Epidermal melanocyte (primary cell): ENCODE data around the gene PDXK.

Experiments used
- DNase-seq: peaks from one replicate; pipeline ENCODE4 v3.0.0; 2011; ENCODE audit warnings: low spot score; ENCODE audit not compliant: insufficient read length

PDXK gene

DNA sequence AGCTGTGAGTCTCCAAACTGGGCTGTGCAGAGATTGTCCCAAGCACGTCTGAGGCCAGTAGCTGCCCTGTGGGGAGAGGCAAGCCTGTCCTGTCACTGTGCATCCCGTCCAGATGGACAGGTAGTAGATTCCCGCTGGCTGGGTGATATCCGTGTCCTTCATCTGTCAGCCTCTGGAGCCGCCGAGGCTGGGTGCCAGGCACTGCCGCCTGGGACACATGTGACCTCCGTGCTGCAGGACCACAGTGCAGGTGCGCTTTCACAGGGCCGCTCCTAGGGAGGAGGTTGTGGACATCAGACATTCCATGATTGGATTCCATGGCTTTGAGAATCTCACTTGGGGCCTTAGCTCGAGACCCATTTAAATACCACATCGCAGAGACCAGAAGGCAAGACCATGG, 4.7 kb downstream of the PDXK start:
- DNase-seq, result no peak

DNA sequence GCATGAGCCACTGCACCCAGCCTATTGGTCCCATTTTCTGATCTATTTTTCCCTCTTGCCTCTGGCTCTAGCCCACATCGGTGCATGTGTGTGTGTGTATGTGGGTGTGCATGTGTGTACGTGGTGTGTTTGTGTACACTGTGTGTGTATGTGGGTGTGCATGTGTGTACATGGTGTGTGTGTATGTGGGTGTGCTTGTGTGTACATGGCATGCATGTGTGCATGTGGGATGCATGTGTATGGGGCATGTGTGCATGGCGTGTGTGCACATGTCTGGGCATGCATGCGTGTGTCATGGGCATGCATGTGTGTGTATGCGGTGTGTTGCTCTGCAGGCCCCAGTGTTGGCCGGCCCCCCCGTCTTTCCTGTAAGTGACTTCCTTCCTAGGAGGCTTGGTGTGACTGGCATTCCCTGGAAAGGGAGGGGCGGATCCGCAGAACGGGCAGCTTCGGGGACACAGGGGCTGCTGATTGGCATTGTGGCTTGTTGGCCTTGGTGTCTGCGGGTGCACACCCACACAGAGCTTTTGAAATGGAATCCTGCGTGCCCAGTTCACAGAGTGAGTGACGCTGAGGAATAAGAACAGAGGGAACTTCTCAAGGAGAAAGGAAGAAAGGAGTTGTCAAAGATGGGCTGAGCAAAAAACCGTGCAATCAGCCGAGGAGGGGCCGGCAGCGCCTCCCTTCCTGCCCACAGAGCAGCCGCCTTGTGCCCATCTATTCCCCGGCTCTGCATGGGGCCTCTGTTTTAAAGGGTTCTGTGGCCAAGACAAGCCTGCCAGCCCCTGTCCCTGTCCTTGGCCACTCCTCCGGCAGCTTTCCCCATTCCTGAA, 8.0 kb downstream of the PDXK start:
- no peak for DNase-seq

DNA sequence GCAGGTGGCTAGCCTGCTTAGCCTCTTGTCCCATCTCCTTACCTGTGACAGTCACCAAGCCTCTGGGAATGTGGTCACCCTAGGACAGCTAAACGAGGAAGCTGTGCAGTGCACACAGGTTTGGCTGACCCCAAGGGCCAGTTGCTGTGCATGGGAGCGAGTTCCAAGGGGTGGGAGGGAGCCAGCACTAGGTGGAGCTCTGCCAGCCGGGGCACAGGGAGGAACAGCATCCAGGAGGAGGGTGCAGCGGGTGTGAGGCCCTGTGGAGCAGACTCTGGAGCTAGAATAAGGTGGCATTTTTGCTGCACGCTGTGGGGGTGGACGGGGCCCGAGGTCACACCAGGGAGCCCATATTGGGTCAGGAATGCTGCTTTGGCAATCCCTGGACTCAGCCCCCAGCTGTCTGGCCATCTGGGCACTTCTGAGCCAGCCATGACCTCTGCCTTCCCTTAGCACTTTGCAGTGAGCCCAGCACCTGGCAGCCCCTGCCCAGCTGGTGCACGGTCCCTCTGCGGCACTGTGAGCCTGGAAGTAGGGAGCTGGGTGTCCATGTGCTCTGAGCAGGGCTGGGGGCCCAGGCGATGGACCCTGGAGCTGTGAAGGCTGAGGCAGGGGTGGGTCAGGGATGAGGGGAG, 8.7 kb downstream of the PDXK start:
- no peak for DNase-seq

DNA sequence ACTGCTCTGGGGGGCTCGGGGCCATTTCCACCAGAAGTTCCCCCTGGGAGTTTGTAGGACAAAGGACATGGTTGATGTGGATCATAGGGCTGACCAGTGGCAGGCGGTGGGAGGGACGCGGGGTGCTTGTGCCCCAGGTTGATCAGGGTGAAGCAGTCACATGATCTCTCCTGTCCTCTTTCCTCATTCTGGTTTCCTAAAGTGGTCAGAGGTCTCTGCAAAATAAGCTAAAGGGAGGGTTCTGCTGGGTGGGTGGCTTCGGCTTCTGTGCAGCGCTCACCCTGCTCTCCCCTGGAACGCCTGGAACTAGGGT, 9.2 kb downstream of the PDXK start:
- DNase-seq, result no peak

DNA sequence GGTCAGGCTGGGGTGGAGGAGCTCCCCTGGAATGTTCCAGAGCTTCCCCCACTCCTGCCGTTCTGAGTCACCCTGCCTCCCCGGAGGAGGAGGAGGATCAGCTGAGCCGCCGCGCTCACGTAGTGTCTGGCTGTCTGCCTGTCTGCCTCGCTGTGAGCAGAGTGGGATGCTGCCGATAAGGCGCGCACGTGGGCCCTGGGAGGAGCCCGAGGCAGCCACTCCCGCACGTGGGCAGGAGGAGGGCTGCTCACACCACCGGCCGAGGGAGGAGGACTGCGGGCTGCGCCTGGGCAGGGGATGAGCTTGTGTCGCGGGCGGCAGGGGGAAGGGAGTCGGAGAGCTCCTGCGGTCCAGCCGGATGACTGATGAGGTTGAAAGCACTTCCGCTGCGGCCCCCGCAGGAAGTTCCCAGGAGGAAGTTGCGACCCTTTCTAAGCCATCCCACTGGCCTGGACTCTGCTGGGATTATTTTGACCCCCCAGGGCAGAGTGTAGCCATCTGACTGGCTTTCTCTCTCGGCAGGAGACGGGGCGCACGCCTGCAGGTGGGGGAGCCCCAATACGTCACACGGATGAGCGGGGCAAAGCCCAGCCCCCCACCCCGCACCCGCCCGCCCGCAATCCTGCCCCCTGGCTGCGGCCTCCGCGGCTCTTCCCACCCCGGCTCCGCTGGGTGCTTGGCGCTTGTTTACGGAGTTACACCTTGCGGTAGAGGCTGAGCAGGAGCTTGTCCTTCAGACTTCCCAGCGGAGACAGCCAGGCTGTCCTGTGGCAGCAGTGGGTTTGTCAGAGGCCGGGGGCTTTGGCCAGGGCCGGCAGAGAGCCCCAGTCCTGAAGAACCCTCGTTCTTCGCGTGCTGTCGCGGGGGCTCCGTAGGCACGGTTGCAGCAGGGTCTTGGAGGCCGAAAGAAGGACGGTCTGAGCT, 9.8 kb downstream of the PDXK start:
- DNase-seq, result peak; percentile 77

DNA sequence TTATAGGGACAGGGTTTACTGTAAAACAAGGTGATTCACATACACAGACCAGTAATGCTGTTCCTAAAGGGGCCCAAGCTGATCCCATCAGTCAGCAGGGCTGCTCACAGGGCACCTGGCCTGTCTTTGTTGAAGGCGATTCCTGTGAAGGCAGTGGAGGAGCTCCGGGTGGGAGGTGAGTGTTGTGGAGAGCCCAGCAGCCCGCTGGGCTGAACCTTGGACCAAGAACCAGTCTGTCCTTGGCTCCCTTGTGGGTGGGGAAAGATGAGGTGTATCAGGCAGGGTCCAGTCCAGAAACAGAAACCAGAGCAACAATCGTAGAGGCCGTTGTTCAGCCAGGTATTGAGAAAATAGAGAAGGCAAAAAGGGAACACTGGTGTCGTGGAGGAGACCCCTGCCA, 12.5 kb downstream of the PDXK start:
- no peak for DNase-seq

DNA sequence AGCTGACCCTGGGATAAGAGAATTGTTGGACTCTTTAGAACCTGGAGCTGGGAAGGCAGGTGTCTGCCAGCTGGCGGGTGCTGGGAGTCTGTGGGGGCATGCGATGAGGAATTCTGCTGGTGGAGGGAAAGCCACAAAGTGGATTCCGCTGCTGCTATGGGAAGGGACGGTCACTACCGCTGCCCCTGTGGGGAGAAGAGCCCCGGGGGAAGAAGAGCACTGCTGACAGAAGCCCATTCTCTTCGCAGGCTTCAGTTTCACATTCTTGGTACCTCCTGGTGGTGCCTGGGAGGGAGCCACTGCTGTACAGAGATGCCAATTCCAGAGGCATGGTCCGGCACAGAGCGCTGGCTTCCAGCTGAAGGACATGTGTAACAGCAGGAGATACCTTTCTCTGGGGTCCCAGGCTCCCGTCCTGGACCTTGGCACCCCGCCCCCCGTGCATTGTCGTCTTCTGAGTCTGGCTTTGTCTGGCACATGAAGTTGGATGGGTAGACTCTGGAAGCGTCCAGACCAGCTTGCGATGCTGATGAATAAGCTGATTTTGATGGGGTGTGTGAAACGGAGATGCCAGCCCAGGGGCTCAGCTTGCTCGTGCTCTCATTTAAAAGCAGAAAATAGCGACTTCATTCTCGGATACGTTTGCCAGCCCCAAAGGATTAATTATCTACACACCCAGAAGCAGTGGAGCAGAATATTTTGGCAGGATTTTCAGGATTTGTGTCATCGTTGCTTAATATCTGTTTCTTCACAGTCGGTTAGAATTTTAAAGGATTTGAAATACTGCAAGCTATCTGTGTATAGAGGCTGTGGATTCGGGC, 13.2 kb downstream of the PDXK start:
- DNase-seq, result no peak

DNA sequence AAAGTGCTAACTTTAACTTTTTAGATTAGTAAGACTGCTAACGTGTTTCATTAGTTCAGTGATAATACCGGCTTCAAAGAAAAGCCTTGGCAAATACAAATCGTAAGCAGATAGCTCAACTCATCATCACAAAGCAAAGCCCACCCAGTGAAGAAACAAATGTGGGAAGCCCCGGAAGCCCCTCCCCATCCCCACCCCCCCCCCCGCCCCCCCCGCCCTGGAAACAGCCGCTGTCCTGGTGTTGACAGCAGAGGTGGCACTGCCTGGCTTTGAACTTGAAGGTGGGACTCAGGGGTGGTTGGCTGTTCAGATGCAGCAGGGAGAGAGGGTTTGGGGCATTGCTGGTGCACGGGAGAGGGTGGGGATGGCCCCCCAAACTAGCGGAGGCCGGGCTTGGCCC, 14.1 kb downstream of the PDXK start:
- no peak for DNase-seq

DNA sequence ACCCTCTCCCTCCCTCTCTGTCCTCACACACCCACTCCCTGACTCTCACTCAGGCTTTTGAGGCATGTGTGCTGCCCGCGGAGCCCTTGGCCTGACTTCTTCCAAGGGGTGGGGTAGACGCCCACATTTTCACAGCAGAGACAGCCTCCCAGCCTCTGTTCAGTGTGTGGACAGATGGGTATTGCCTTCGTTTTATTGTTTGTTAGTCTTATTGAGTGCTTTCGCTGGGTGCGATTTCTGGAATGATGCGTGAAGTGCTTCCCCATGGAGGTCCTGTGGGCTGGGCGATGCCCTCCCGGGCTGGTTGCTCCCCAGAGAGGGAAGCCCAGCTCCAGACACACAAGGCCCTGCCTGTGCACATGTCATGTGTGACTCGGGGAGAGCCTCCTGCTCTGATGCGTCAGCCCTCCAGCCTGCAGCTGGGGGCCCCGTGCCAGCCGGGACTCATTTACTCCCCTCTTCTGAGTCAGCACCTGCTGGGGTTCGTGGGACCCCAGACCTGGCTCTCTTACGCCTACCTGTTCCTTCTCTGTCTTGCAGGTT, 14.7 kb downstream of the PDXK start:
- DNase-seq, result no peak

DNA sequence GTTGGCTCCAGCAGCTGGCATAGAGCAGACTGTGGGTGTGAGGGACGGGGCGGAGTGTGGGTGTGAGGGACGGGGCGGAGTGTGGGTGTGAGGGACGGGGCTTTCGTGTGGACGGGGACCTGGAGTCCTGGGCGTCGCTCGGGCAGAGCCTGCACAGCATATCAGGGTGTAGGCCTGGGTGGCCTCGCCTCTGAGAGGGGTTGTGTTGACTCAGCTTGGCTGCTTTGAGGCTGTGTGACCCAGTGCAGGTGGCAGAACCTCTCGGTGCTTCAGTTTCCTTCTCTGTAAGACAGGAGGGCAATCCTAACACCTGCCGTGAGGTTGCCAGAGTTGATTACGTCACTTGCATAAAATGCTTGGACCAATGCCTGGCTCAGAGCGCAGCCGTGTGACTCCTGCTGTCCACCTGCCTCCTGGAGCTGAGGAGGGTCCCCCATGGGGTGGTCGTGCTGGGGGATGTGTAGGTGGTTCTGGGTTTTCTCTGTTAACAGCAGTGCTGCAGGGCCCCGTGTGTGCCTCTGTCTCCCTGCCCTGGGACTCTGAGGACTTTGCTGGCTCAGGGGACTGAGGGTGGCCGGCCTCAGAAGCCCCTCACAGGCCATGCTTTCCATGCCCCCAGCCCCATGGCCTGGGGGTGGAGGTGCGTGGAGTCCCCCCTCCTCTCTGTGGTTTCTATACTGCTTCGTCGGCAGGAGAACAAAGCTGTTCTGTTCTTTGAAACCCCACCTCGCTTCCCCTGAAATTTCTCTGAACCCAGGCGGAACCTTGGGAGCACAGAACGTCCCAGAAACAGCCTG, 15.4 kb downstream of the PDXK start:
- no peak for DNase-seq

DNA sequence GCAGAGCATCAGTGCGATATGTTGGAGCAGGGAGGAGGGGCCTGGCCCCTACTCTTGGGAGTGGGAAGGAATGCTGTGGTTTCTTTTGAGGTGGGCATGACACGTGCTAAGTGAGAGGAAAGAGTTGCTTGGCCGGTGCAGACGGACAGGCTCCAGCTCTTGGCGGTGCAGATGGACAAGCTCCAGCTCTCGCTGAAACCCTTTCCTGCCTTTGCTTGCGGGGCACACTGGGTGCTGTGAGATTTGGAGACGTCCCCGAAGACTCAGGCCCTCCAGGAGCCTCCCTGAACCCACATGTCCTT, 15.9 kb downstream of the PDXK start:
- no peak for DNase-seq

DNA sequence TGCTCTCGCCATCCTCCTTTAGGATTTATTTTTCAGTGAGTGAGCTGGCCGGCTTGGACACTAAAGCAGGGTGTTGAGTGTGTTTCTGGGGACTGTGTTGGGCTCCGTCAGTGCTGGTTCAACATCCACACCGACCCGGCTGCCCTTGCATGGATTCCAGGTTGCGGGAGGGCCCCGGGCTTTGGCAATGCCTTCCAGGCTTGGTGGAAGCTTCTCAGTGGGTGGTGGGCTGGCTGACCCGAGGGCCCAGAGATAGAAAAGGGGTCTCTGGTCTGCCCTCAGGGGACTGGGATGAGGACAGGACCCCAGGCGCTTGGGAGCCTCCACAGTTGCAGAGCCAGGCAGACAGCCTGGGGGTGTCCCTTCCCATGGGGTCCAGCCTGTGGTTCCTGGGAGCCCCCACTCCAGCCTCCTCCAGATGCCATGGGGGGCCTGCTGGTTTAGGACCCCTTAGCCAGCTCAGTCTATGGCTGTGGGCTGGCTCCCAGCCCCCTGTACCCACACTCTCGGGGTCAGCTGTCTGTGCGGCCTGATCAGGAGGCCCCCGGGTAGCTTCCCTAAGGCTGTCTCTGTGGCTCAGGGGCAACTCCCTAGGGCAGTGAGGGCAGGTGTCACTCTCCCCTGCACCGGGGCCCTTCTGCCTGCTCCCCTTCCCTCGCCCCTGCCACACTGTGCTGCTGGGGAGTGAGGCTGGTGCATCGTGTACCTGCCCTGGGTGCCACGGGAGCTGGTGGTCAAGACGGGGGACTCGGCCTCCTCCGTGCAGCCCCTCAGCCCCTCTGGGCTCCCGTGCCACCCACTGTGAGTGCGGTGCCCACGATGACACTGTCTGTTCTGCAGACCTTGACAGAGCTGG, 16.5 kb downstream of the PDXK start:
- DNase-seq, result no peak

DNA sequence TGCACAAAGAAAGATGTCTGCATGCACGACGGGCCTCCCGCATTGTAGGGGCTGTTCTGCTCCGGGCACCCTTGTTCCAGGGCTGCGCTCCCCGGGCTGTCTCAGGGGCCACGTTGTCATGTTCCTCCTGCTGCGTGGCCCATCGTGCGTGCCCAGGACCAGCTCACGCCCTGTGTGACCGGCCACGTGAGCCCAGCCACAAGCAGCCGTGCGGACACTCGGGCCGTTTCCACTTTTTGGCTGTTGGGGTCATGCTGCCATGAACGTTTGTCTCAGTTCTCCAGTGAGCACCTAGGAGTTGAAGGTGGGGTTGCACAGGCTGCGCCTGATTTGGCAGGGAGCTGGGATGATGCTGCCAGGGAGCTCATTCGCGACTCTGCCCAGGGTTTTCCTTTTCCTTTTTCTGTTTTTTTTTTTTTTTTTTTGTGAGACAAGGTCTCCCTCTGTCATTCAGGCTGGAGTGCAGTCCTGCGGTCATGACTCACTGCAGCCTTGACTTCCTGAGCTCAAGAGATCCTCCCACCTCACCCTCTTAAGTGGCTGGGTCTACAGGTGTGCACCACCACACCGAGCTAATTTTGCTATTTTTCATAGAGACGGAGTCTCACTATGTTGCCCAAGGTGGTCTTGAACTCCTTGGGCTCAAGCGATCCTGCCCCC, 17.4 kb downstream of the PDXK start:
- no peak for DNase-seq

DNA sequence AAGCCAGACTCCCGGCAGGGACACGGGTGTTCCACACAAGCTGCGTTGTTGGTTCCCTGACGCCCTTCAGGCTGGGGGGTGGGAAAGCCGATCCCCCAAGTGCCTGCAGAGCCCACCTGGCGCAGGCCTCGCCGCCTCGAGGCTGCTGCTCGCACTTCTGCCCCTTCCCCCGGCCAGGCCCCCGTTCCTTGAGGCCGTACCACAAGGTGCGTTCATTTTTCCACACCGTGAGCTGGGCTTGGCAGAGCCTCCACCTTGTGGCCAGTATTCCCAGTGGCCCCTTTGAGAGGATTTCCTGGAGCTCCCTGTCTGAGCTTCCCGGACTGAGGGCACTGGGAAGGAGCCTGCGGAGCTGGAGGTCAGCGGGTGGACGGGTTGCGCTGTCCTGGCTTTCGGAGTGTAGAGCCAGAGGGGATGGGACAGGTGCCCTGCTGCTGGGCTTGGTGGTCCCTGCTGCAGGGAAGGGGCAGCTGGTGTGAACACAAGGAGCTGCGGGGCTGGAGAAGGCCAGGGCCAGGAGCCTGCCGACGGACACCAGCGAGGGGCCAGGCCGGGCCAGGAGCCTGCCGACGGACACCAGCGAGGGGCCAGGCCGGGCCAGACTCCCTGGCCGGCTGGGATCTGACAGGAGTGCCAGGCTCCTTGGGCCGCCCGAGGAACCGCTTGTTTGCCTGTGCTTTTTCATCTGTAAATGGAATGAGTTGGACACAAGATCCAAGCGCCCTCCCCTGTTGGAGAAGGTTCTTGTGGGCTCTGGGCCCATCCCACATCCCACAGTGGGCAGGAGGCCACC, 18.4 kb downstream of the PDXK start:
- DNase-seq, result no peak

DNA sequence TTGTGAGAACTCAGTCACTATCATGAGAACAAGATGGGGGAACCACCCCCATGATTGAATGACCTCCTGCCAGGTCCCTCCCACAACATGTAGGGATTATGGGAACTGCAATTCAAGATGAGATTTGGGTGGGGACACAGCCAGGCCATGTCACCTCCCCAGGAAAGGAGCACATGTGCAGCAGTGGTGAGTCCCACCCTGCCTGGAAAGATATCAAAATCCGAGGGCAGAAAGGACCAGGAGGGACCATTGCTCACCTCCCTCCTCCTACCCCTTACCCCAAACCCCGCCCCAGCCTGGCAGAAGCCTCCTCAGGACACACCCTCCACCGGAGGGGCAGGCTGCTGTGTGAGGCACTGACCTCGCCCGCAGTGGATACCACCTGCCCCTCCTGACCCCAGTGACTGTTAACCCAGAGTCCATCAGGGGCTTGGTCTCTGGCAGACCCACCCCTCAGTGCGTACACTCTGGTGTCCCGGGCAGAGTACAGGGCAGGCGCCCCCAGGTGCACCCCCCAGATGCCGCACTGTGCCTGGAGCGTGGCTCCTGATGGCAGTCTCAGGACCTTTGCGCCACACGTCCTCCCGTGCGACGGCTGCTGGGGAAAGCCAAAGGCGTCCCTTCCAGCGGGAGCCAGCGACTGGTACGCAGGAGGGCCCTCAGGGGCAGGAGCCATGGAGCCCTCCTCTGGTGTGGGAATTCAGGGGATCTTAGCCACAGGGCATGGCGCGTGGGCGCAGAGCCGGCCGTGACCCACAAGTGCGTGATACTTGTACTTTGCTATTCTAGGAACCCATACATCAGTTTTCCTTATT, 20.9 kb downstream of the PDXK start:
- DNase-seq, result no peak

DNA sequence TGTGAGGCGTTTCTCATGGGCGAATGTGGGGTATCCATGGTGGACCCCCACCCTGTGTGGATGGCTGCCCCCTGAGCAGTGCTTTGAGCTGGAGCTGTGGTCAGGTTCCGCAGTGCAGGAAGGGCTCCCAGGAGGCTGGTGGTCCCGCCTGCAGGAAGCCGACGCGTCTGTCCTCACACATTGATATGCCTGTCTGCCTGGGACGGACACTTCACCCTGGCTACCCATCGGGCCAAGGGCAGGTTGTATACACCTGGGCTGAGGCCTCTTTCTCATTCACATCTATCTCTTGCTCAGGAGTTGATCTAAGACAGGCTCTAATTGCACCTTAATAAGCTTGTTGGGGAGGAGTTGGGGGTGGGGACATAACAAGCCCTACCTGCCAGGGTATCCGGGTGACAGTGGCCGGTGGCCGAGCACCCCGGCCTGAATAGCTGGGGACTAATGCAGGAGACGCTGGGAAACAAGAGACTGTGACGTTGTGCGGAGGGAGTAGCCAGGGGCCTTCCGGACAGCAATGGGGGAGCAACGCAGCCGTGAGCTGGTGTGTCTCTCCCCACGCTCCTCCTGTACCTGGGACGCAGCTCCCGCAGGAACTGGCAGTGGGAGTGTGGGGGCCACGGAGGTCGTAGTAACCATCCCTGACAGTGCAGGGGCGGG, 21.7 kb downstream of the PDXK start:
- DNase-seq, result no peak
